Glutamatergic neuron (in vitro differentiated cells): ENCODE data around the gene NDRG3. TPM values are rescaled to one million over a fixed set of nuclear protein-coding genes. Genes with fewer than 3 reads are reported as not detected.

Experiments
- DNase-seq: peaks from one replicate; pipeline ENCODE4 v3.0.0; 2022
- H3K27ac Mint-ChIP-seq: one replicate; pipeline ENCODE4 v1.8.0; 2020; ENCODE audit warnings: mild to moderate bottlenecking, mixed read lengths, inconsistent platforms; ENCODE audit not compliant: unreplicated experiment
- H3K27me3 Mint-ChIP-seq: one replicate; pipeline ENCODE4 v1.8.0; 2020; ENCODE audit warnings: mild to moderate bottlenecking, moderate library complexity, mixed read lengths, inconsistent platforms; ENCODE audit not compliant: unreplicated experiment
- H3K36me3 Mint-ChIP-seq: one replicate; pipeline ENCODE4 v1.8.0; 2020; ENCODE audit warnings: mild to moderate bottlenecking, mixed read lengths, inconsistent platforms; ENCODE audit not compliant: unreplicated experiment
- H3K4me1 Mint-ChIP-seq: one replicate; pipeline ENCODE4 v1.8.0; 2020; ENCODE audit warnings: mild to moderate bottlenecking, low read depth, mixed read lengths, inconsistent platforms; ENCODE audit not compliant: unreplicated experiment
- H3K4me3 Mint-ChIP-seq: one replicate; pipeline ENCODE4 v1.8.0; 2020; ENCODE audit warnings: mild to moderate bottlenecking, mixed read lengths, inconsistent platforms; ENCODE audit not compliant: unreplicated experiment
- H3K9me3 Mint-ChIP-seq: one replicate; pipeline ENCODE4 v1.8.0; 2020; ENCODE audit warnings: mild to moderate bottlenecking, moderate library complexity, mixed read lengths, inconsistent platforms; ENCODE audit not compliant: unreplicated experiment
- CTCF ChIP-seq: fragments of 200-600 bp; sonication (generic); IDR thresholded peaks from one replicate; pipeline ENCODE4 v1.5.0; 2021; ENCODE audit not compliant: partially characterized antibody, unreplicated experiment
- long read RNA-seq: library from polyadenylated mRNA; unstranded; transcript quantifications from one replicate; pipeline ENCODE4 v2.0.0, GENCODE V29; 2020; ENCODE audit not compliant: unreplicated experiment
- total RNA-seq: library from RNA; stranded (reverse); fragmentation: NEBNext Ultra II Directional; extraction: Animal tissue kit (Norgen Biotek cat#: 25700); gene quantifications from one replicate; pipeline ENCODE4 v1.2.1, GENCODE V29; 2021; ENCODE audit not compliant: unreplicated experiment

Gene NDRG3
- total RNA-seq = 31.8 TPM
- long read RNA-seq, transcript NDRG3-201 (16 exons, 2,964 nt) = major isoform, 6 of 11 reads
- long read RNA-seq, partial matches to known transcripts = 0 of 11 reads
- long read RNA-seq, other reads (novel, unspliced or antisense) = 2 of 11 reads

- Mint-ChIP-seq H3K4me3 (peak within 1 kb of the TSS; percentile 88), H3K27ac (peak within 1 kb of the TSS; percentile 33), H3K9me3 (peaks cover 7% of the 10 kb centered on the region), H3K27me3 (no peaks in the 10 kb centered on the region), H3K4me1 (peaks cover 4% of the 10 kb centered on the region), H3K36me3 (no peaks in the 10 kb centered on the region)
- no peak for TF ChIP-seq CTCF
- peak; percentile 92 for DNase-seq
Observed at GRCh38 chr20:36745927-36746659, at the start of gene NDRG3. NDRG3 (minus strand) TSS chr20:36746090; CDS start chr20:36721735, 24,355 bp downstream.

GRCh38 chr20:36794116-36794474, 48.2 kb upstream of the NDRG3 start:
- Mint-ChIP-seq H3K9me3 (no peaks in the 10 kb centered on the region), H3K4me1 (no peaks in the 10 kb centered on the region), H3K36me3 (no peaks in the 10 kb centered on the region), H3K27ac (no peak overlapping the region), H3K27me3 (peaks cover 6% of the 10 kb centered on the region), H3K4me3 (no peak overlapping the region)
- no peak for TF ChIP-seq CTCF
- DNase-seq = no peak

- Mint-ChIP-seq H3K4me1 (no peaks in the 10 kb centered on the region), H3K27me3 (peaks cover 6% of the 10 kb centered on the region), H3K9me3 (peaks cover 1% of the 10 kb centered on the region), H3K27ac (no peak overlapping the region), H3K36me3 (no peaks in the 10 kb centered on the region), H3K4me3 (no peak overlapping the region)
- no peak for TF ChIP-seq CTCF
- no peak for DNase-seq
Observed at GRCh38 chr20:36793294-36794115, 47.6 kb upstream of the NDRG3 start.

- Mint-ChIP-seq H3K9me3 (peaks cover 3% of the 10 kb centered on the region), H3K27me3 (peaks cover 6% of the 10 kb centered on the region), H3K4me3 (no peak overlapping the region), H3K4me1 (no peaks in the 10 kb centered on the region), H3K27ac (no peak overlapping the region), H3K36me3 (no peaks in the 10 kb centered on the region)
- TF ChIP-seq CTCF = no peak
- no peak for DNase-seq
Observed at GRCh38 chr20:36792422-36792821, 46.5 kb upstream of the NDRG3 start.
